Measurements from ENCODE around the gene NUCB2. TPM values are rescaled to one million over a fixed set of nuclear protein-coding genes. Genes with fewer than 3 reads are reported as not detected.

The NUCB2 gene
- total RNA-seq, 2 donors from 2014 or later = 48.9 to 93.8 TPM

GRCh38 chr11:17314232-17314547, 37.7 kb downstream of the NUCB2 start:
- DNase-seq (ENCODE audit: low spot score) (no peak), ATAC-seq (ENCODE audit: insufficient number of reproducible peaks, low FRiP score, low read depth) (peak; percentile 83)
- H3K4me3 ChIP-seq = no peak overlapping the region
- TF ChIP-seq CTCF (IDR thresholded peaks at IDR 0.05) = no peak
- peaks cover 0 to 12% of the 10 kb centered on the region in 2 donors for H3K4me1 ChIP-seq (ENCODE audit: control insufficient read depth in 1 of 2, low read depth in 2 of 2)
- H3K36me3 ChIP-seq = peaks cover 6% of the 10 kb centered on the region
- no peaks in the 10 kb centered on the region for H3K27me3 ChIP-seq (replicated peaks; ENCODE audit: insufficient read depth)
- peak overlapping the region; percentile 31 to 37 for H3K27ac ChIP-seq
- H3K9me3 ChIP-seq = no peaks in the 10 kb centered on the region

- no peaks in the 10 kb centered on the region for H3K9me3 ChIP-seq
- peak overlapping the region; percentile 23 to 37 for H3K27ac ChIP-seq
- H3K27me3 ChIP-seq (replicated peaks; ENCODE audit: insufficient read depth) = no peaks in the 10 kb centered on the region
- DNase-seq (ENCODE audit: low spot score) = no peak
- peaks cover 0 to 12% of the 10 kb centered on the region in 2 donors for H3K4me1 ChIP-seq (ENCODE audit: control insufficient read depth in 1 of 2, low read depth in 2 of 2)
- H3K36me3 ChIP-seq = peaks cover 3% of the 10 kb centered on the region
- no peak for ATAC-seq (ENCODE audit: insufficient number of reproducible peaks, low FRiP score, low read depth)
- no peak overlapping the region for H3K4me3 ChIP-seq
- no peak for TF ChIP-seq CTCF (IDR thresholded peaks at IDR 0.05)
Measured at GRCh38 chr11:17314904-17315426, 38.4 kb downstream of the NUCB2 start.

GRCh38 chr11:17328871-17329494, 52.4 kb downstream of the NUCB2 start:
- Histone ChIP-seq H3K4me1 (ENCODE audit: control insufficient read depth in 1 of 2, low read depth in 2 of 2) (no peaks in the 10 kb centered on the region), H3K9me3 (no peaks in the 10 kb centered on the region), H3K27ac (no peak overlapping the region), H3K27me3 (replicated peaks; ENCODE audit: insufficient read depth) (no peaks in the 10 kb centered on the region), H3K4me3 (no peak overlapping the region), H3K36me3 (peaks cover 11% of the 10 kb centered on the region)
- no peak for ATAC-seq (ENCODE audit: insufficient number of reproducible peaks, low FRiP score, low read depth)
- no peak for DNase-seq (ENCODE audit: low spot score)
- no peak for TF ChIP-seq CTCF (IDR thresholded peaks at IDR 0.05)

- Histone ChIP-seq H3K27ac (no peak overlapping the region), H3K27me3 (replicated peaks; ENCODE audit: insufficient read depth) (no peaks in the 10 kb centered on the region), H3K36me3 (peaks cover 11% of the 10 kb centered on the region), H3K9me3 (no peaks in the 10 kb centered on the region), H3K4me3 (no peak overlapping the region), H3K4me1 (ENCODE audit: control insufficient read depth in 1 of 2, low read depth in 2 of 2) (no peaks in the 10 kb centered on the region)
- ATAC-seq (ENCODE audit: insufficient number of reproducible peaks, low FRiP score, low read depth) (no peak), DNase-seq (ENCODE audit: low spot score) (no peak)
- no peak for TF ChIP-seq CTCF (IDR thresholded peaks at IDR 0.05)
Measured at GRCh38 chr11:17331669-17332068, 55.1 kb downstream of the NUCB2 start.

GRCh38 chr11:17333799-17334586, 57.5 kb downstream of the NUCB2 start:
- no peaks in the 10 kb centered on the region for H3K27me3 ChIP-seq (replicated peaks; ENCODE audit: insufficient read depth)
- H3K27ac ChIP-seq = no peak overlapping the region
- ATAC-seq (ENCODE audit: insufficient number of reproducible peaks, low FRiP score, low read depth) (no peak), DNase-seq (ENCODE audit: low spot score) (no peak)
- no peak for TF ChIP-seq CTCF (IDR thresholded peaks at IDR 0.05)
- H3K36me3 ChIP-seq = peaks cover 7% of the 10 kb centered on the region
- no peak overlapping the region for H3K4me3 ChIP-seq
- H3K4me1 ChIP-seq (ENCODE audit: control insufficient read depth in 1 of 2, low read depth in 2 of 2) = no peaks in the 10 kb centered on the region
- no peaks in the 10 kb centered on the region for H3K9me3 ChIP-seq
